ENCODE results near the gene HAL.
A peak's percentile ranks its signal among the peaks of the same experiment; 100 is the strongest.

Gene HAL

DNA sequence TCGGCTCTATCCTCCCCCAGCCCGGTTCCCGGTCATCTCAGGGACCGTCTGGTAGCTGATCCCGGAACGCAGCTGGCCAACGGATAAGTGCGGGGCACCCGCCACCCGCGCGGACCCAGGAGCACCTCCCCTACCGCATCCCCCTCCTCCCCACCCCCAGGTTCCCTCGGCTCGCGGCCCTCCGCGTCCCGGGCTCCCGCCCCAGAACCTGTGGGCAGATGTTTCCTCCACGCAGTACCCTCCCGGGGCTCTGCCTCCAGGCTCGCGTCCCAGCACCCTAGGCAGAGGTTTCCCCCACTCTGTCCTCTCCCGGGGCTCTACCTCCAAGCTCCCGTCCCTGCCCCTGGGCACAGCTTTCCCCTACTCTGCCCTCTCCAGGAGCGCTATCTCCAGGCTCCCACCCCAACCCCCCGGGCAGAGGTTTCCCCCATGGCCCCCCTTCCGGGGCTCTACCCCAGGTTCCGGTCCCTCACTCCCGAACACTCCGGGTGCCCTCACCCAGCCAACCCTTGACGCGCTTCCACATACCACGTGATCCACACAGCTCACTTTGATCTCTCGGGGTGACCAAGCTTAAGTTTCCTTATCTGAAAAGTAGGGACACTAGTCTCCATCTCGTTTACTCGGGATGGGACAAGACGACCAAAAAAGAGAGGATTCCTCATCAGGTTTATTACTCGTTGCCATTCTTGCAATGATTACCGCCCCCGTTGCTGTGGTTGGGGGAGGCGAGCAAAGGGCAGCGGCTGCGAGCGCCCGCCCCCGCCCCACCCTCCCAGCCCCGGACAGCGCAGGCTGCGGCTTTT lies 53.4 kb downstream of the HAL start, which contains the start of gene CCDC38:
TSS of gene CCDC38 (minus strand) at position 91 of the 806 bp plus-strand sequence. CDS start 6,105 bp downstream, outside the sequence.
- peak; percentile 91 for ATAC-seq
- 0 out of 2 replicates have a peak, but pooled peaks have one; percentile 21 for TF ChIP-seq TCF4 (CRISPR knock-in tag; IDR thresholded peaks at IDR 0.05; ENCODE audit: borderline replicate concordance)
- TF ChIP-seq PPARA (CRISPR knock-in tag; IDR thresholded peaks at IDR 0.05; ENCODE audit: borderline replicate concordance) = no peak

DNA sequence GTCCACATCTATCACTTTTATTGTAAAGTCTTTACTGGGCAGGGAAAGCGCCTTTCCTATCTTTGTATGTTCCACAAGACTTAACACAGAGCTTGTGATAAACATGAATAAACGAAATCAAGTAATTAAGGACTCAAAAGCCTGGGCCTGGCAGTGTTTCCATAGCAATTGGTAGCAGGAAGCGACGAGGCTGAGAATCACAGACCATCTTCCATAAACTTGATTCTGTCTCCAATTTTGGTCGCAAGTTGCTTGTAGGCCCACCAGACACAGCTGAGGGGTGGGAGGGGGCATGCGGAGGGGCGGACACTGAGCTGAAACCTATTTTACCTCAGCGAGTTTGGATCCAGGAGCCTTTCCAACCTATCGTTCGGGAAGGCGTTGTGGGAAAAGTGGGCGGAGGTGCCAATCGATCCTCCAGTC lies 54.0 kb downstream of the HAL start:
- TF ChIP-seq, protein P1, sequence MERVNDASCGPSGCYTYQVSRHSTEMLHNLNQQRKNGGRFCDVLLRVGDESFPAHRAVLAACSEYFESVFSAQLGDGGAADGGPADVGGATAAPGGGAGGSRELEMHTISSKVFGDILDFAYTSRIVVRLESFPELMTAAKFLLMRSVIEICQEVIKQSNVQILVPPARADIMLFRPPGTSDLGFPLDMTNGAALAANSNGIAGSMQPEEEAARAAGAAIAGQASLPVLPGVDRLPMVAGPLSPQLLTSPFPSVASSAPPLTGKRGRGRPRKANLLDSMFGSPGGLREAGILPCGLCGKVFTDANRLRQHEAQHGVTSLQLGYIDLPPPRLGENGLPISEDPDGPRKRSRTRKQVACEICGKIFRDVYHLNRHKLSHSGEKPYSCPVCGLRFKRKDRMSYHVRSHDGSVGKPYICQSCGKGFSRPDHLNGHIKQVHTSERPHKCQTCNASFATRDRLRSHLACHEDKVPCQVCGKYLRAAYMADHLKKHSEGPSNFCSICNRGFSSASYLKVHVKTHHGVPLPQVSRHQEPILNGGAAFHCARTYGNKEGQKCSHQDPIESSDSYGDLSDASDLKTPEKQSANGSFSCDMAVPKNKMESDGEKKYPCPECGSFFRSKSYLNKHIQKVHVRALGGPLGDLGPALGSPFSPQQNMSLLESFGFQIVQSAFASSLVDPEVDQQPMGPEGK (CRISPR knock-in tag; IDR thresholded peaks at IDR 0.05; ENCODE audit: borderline replicate concordance) = no peak
- TF ChIP-seq TOX (CRISPR knock-in tag; IDR thresholded peaks at IDR 0.05; ENCODE audit: borderline replicate concordance) (no peak), ZFP30 (CRISPR knock-in tag; IDR thresholded peaks at IDR 0.05) (no peak), ZNF8 (CRISPR knock-in tag; IDR thresholded peaks at IDR 0.05) (no peak), ZFP3 (CRISPR knock-in tag; IDR thresholded peaks at IDR 0.05) (no peak), PPARA (CRISPR knock-in tag; IDR thresholded peaks at IDR 0.05; ENCODE audit: borderline replicate concordance) (no peak), ZNF565 (CRISPR knock-in tag; conservative IDR thresholded peaks at IDR 0.05; ENCODE audit: low read depth) (no peak), ISL1 (CRISPR knock-in tag; IDR thresholded peaks at IDR 0.05) (no peak), GLIS3 (CRISPR knock-in tag; IDR thresholded peaks at IDR 0.05) (no peak)
- TF ChIP-seq, protein P2, sequence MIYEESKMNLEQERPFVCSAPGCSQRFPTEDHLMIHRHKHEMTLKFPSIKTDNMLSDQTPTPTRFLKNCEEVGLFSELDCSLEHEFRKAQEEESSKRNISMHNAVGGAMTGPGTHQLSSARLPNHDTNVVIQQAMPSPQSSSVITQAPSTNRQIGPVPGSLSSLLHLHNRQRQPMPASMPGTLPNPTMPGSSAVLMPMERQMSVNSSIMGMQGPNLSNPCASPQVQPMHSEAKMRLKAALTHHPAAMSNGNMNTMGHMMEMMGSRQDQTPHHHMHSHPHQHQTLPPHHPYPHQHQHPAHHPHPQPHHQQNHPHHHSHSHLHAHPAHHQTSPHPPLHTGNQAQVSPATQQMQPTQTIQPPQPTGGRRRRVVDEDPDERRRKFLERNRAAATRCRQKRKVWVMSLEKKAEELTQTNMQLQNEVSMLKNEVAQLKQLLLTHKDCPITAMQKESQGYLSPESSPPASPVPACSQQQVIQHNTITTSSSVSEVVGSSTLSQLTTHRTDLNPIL (CRISPR knock-in tag; IDR thresholded peaks at IDR 0.05; ENCODE audit: low read depth) = no peak
- no peak for ATAC-seq

DNA sequence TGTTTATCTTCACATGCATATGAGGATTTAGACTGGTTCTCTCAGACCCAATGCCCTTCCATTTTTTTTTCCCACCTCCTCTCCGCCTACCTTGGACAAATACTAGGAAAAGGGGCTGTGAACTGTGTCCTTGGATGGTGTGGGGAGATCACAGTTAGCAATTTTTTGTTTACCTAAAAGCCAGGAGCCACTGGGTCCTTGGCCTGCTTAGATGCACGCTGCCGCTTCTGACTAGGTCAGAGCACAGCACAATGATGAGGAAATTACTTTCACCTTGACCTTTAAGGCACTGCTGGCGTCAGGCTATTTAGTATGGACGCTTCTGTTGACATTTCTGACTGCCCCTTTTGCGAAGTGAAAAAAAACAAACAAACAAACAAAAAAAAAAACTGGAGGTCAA lies 55.6 kb downstream of the HAL start:
- TF ChIP-seq, protein P3, sequence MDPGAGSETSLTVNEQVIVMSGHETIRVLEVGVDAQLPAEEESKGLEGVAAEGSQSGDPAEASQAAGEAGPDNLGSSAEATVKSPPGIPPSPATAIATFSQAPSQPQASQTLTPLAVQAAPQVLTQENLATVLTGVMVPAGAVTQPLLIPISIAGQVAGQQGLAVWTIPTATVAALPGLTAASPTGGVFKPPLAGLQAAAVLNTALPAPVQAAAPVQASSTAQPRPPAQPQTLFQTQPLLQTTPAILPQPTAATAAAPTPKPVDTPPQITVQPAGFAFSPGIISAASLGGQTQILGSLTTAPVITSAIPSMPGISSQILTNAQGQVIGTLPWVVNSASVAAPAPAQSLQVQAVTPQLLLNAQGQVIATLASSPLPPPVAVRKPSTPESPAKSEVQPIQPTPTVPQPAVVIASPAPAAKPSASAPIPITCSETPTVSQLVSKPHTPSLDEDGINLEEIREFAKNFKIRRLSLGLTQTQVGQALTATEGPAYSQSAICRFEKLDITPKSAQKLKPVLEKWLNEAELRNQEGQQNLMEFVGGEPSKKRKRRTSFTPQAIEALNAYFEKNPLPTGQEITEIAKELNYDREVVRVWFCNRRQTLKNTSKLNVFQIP (CRISPR knock-in tag; IDR thresholded peaks at IDR 0.05; ENCODE audit: borderline replicate concordance, low read depth) = no peak
- TF ChIP-seq, protein P2 (CRISPR knock-in tag; IDR thresholded peaks at IDR 0.05; ENCODE audit: low read depth) = no peak
- no peak for TF ChIP-seq ZC3H10 (CRISPR knock-in tag; IDR thresholded peaks at IDR 0.05)
- TF ChIP-seq GLIS3 (CRISPR knock-in tag; IDR thresholded peaks at IDR 0.05) = no peak
- TF ChIP-seq, protein P1 (CRISPR knock-in tag; IDR thresholded peaks at IDR 0.05; ENCODE audit: borderline replicate concordance) = no peak
- ATAC-seq = no peak

All from SK-N-SH treated with all-trans-retinoic acid at 6 μM for 48 hours (cell line).